ENCODE measurements around the gene MRPL44.

The MRPL44 gene

GRCh38 chr2:223957092-223957851, at the start of gene MRPL44:
Gene MRPL44, plus strand, starts transcription at chr2:223957463. Its CDS starts 10 bp downstream, at chr2:223957473.
- peak within 1 kb of the TSS; percentile 89 for H3K4me3 ChIP-seq (ENCODE audit: low read length, poor library complexity, severe bottlenecking)
- H3K4me2 ChIP-seq (ENCODE audit: low read depth, low read length, poor library complexity, severe bottlenecking), result peak within 1 kb of the TSS; percentile 94
- H4K20me1 ChIP-seq (ENCODE audit: insufficient read depth, low read length, poor library complexity, severe bottlenecking), result peaks cover 48% of the 10 kb centered on the region
- H3K79me2 ChIP-seq (ENCODE audit: insufficient read depth, low read length), result peaks cover 50% of the 10 kb centered on the region
- no peaks in the 10 kb centered on the region for H3K27me3 ChIP-seq (ENCODE audit: insufficient read depth, low read length, poor library complexity, severe bottlenecking)
- peak within 1 kb of the TSS; percentile 83 for H2AFZ ChIP-seq (ENCODE audit: low read length)
- no peaks in the 10 kb centered on the region for H3K9me2 ChIP-seq (replicated peaks; ENCODE audit: low read depth, low read length)
- no peak for TF ChIP-seq CTCF (conservative IDR thresholded peaks at IDR 0.05; ENCODE audit: low read length)
- no peak for TF ChIP-seq EZH2phosphoT487 (IDR thresholded peaks at IDR 0.05; ENCODE audit: borderline replicate concordance)
- H3K36me3 ChIP-seq (ENCODE audit: insufficient read depth, low read length), result no peaks in the 10 kb centered on the region; the same call in 1 of the 2 replicates
- no peaks in the 10 kb centered on the region for H3F3A ChIP-seq (ENCODE audit: low read depth)
- H3K9me3 ChIP-seq (ENCODE audit: insufficient read depth, low read depth, low read length), result no peaks in the 10 kb centered on the region
- peak within 1 kb of the TSS; percentile 87 for H3K9ac ChIP-seq (ENCODE audit: low read depth, low read length, poor library complexity, severe bottlenecking)
- peaks cover 40% of the 10 kb centered on the region for H3K4me1 ChIP-seq (ENCODE audit: insufficient read depth, low read length, poor library complexity, severe bottlenecking)

DNA sequence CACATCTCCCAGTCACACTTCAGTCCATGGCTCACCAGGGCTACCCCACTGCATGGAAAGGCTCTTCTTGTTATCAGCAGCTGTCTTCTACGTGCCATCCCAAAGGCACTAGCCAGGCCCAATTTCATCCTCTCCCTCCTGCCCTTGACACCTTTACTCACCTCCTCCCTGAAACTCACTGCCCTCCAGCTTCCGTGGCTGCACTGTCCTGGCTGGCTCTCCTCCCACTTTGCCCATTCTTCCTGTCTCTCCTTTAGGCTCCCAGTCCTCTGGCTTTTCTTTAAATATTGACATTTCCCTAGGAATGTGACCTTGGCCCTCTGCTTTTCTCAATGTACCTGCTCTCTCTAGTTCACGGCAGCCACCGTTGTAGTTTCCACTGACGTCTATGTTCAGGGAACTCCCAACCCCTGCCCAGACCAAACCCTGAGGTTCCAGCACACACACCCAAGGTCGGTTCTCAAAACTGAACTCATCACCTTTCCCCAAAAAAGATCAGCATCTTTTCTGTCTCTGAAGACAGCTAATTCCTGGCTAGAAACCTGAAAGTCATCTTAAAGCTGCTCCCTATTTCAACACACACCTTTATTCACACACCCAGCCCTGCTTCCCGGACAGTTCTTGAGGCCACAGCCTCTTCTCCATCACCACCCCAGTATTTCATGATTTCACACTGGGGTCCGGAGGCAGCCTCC, 48.8 kb upstream of the MRPL44 start:
- Histone ChIP-seq H3F3A (ENCODE audit: low read depth) (no peaks in the 10 kb centered on the region), H3K4me1 (ENCODE audit: insufficient read depth, low read length, poor library complexity, severe bottlenecking) (no peaks in the 10 kb centered on the region), H3K9ac (ENCODE audit: low read depth, low read length, poor library complexity, severe bottlenecking) (no peak overlapping the region), H3K4me2 (ENCODE audit: low read depth, low read length, poor library complexity, severe bottlenecking) (no peak overlapping the region), H3K9me2 (replicated peaks; ENCODE audit: low read depth, low read length) (no peaks in the 10 kb centered on the region), H3K4me3 (ENCODE audit: low read length, poor library complexity, severe bottlenecking) (no peak overlapping the region), H3K79me2 (ENCODE audit: insufficient read depth, low read length) (no peaks in the 10 kb centered on the region), H3K36me3 (ENCODE audit: insufficient read depth, low read length) (peaks cover 25% of the 10 kb centered on the region; the same call in 1 of the 2 replicates), H3K9me3 (ENCODE audit: insufficient read depth, low read depth, low read length) (no peaks in the 10 kb centered on the region), H4K20me1 (ENCODE audit: insufficient read depth, low read length, poor library complexity, severe bottlenecking) (no peaks in the 10 kb centered on the region), H3K27me3 (ENCODE audit: insufficient read depth, low read length, poor library complexity, severe bottlenecking) (no peaks in the 10 kb centered on the region), H2AFZ (ENCODE audit: low read length) (no peak overlapping the region)
- no peak for TF ChIP-seq CTCF (conservative IDR thresholded peaks at IDR 0.05; ENCODE audit: low read length)
- TF ChIP-seq EZH2phosphoT487 (IDR thresholded peaks at IDR 0.05; ENCODE audit: borderline replicate concordance), result no peak

DNA sequence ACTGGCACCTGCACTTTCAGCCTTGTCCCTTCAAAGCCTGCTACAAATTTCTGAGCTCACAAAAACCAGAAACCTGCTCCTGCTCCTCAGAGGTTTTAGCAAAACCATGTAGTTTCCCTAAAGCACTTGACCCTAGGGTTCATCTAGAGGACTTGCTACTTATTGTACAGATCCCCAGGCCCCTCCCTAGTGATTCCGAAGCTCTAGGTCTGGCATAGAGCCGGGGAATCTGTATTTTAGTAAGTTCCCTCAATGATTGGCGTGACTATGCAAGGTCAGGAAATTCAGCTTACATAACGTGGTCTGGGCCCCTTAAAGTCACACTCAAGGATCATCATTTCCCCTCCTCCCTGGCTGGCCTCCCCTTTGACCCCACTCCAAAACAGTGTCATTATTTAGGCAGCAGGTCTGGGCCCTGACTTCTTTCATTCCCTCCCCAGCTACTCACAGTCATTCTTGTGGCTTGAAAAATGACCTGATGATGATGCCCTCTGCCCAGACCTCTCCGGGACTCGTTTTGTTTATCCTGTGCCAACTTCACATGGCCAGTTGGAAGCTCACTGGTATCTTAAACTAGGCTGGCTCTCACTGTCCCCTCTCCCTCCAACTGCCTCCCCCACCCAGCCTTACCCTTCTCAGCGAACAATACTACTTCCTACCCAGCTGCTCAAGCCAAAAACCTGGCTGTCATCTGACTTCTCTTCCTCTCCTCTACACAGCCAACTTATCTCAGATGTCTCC, 48.1 kb upstream of the MRPL44 start:
- TF ChIP-seq EZH2phosphoT487 (IDR thresholded peaks at IDR 0.05; ENCODE audit: borderline replicate concordance), result no peak
- no peak for TF ChIP-seq CTCF (conservative IDR thresholded peaks at IDR 0.05; ENCODE audit: low read length)
- H3K36me3 ChIP-seq (ENCODE audit: insufficient read depth, low read length), result peaks cover 18% of the 10 kb centered on the region; the same call in 1 of the 2 replicates
- H3K9me2 ChIP-seq (replicated peaks; ENCODE audit: low read depth, low read length), result no peaks in the 10 kb centered on the region
- no peak overlapping the region for H3K4me2 ChIP-seq (ENCODE audit: low read depth, low read length, poor library complexity, severe bottlenecking)
- no peaks in the 10 kb centered on the region for H3F3A ChIP-seq (ENCODE audit: low read depth)
- H3K27me3 ChIP-seq (ENCODE audit: insufficient read depth, low read length, poor library complexity, severe bottlenecking), result no peaks in the 10 kb centered on the region
- no peaks in the 10 kb centered on the region for H3K4me1 ChIP-seq (ENCODE audit: insufficient read depth, low read length, poor library complexity, severe bottlenecking)
- no peaks in the 10 kb centered on the region for H4K20me1 ChIP-seq (ENCODE audit: insufficient read depth, low read length, poor library complexity, severe bottlenecking)
- H3K9me3 ChIP-seq (ENCODE audit: insufficient read depth, low read depth, low read length), result no peaks in the 10 kb centered on the region
- H3K4me3 ChIP-seq (ENCODE audit: low read length, poor library complexity, severe bottlenecking), result no peak overlapping the region
- no peak overlapping the region for H3K9ac ChIP-seq (ENCODE audit: low read depth, low read length, poor library complexity, severe bottlenecking)
- H3K79me2 ChIP-seq (ENCODE audit: insufficient read depth, low read length), result no peaks in the 10 kb centered on the region
- no peak overlapping the region for H2AFZ ChIP-seq (ENCODE audit: low read length)
